LNCaP clone FGC (cell line): Measurements from ENCODE around the gene SEMA5B.
A peak's percentile ranks its signal among the peaks of the same experiment; 100 is the strongest.

ENCODE experiments used
- DNase-seq: peaks from one replicate; pipeline ENCODE4 v3.0.0-alpha.2; 2011; ENCODE audit warnings: low read depth
- H3K4me3 ChIP-seq: 2 replicates; pipeline ENCODE4 v1.5.1; 2011; ENCODE audit warnings: mild to moderate bottlenecking, low read depth, low read length, control low read depth
- CTCF ChIP-seq: IDR thresholded peaks from 2 replicates; pipeline ENCODE4 v1.5.1; 2012; ENCODE audit warnings: mild to moderate bottlenecking; ENCODE audit not compliant: control insufficient read depth, insufficient read depth; ENCODE audit errors: extremely low read depth

Gene SEMA5B

GRCh38 chr3:123027292-123028232 lies at the start of gene SEMA5B:
TSS of gene SEMA5B (minus strand) at chr3:123027763. CDS start at chr3:122961263, 66,500 bp downstream.
- DNase-seq: no peak
- peak within 1 kb of the TSS; percentile 45 for H3K4me3 ChIP-seq
- TF ChIP-seq CTCF: peak; percentile 74

- DNase-seq: peak; percentile 73
- TF ChIP-seq CTCF: no peak
- H3K4me3 ChIP-seq: no peak overlapping the region
Measured at GRCh38 chr3:123076496-123077418, 49.2 kb upstream of the SEMA5B start.

GRCh38 chr3:123076112-123076495 lies 48.5 kb upstream of the SEMA5B start:
- no peak overlapping the region for H3K4me3 ChIP-seq
- no peak for TF ChIP-seq CTCF
- DNase-seq: no peak

- no peak overlapping the region for H3K4me3 ChIP-seq
- no peak for TF ChIP-seq CTCF
- DNase-seq: no peak
Measured at GRCh38 chr3:123075359-123075758, 47.8 kb upstream of the SEMA5B start.

- TF ChIP-seq CTCF: no peak
- no peak overlapping the region for H3K4me3 ChIP-seq
- no peak for DNase-seq
Measured at GRCh38 chr3:123072564-123072963, 45.0 kb upstream of the SEMA5B start.

GRCh38 chr3:123072152-123072551 lies 44.6 kb upstream of the SEMA5B start:
- no peak for TF ChIP-seq CTCF
- DNase-seq: no peak

More at GRCh38 chr3:123072152-123072551, 44.6 kb upstream of the SEMA5B start:
- no peak overlapping the region for H3K4me3 ChIP-seq
